HG03060 (cell line): ENCODE results near the gene ERLIN1.

Experiments
- ATAC-seq: cut with Tn5 transposase; IDR thresholded peaks from one replicate; pipeline ENCODE4 v1.9.1; 2021; ENCODE audit warnings: low read depth, moderate number of reproducible peaks; ENCODE audit not compliant: unreplicated experiment

The ERLIN1 gene

DNA sequence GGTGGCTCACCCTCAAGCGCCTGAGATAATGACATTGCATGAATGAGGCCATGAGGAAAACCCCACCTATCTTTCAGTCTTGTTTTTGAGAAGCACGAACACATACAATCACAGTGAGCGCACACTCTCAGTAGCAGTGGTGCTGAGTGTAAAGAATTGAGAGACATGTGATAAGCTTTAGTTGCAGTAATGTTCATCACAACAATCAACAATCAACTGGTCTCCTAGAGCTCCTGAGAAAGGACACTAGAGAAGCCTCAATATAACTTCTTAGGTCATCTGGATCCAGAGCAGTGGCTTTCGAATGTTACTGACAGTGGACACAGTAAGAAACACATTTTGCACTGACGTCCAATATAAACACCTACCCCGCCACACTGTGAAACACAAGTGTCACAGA, 12.8 kb downstream of the ERLIN1 start:
- ATAC-seq, result no peak

DNA sequence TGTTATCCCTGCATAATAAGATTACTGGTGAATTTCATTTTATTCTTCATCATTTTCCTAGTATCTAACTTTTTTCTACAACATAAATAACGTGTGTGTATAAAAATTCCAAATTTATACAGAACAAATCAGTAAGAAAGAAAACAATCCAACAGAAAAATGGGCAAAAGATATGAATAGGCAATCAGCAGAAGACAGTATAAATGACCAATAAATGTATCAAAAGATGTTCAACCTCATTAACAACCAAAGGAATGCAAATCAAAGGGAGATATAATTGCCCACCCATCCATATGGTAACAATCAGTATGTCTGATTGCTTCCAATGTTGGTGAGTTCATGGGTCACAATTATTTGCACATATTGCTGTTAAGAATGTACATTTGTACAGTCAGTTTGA, 13.5 kb downstream of the ERLIN1 start:
- ATAC-seq, result no peak

DNA sequence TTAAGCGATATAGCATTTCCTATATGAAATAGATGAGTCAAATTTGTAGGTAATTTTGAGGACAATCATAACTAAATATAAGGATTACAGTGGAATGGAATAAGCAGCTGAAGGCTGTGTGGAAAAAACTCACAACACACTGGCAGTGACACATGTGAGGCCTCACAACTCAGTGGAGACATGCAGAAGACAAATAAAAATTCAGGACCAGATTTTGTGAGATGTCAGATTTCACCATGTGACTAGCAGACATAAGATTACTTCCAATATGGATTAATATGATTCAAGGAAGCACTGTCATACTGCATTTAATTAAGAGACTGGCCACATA, 17.6 kb downstream of the ERLIN1 start:
- ATAC-seq, result no peak

DNA sequence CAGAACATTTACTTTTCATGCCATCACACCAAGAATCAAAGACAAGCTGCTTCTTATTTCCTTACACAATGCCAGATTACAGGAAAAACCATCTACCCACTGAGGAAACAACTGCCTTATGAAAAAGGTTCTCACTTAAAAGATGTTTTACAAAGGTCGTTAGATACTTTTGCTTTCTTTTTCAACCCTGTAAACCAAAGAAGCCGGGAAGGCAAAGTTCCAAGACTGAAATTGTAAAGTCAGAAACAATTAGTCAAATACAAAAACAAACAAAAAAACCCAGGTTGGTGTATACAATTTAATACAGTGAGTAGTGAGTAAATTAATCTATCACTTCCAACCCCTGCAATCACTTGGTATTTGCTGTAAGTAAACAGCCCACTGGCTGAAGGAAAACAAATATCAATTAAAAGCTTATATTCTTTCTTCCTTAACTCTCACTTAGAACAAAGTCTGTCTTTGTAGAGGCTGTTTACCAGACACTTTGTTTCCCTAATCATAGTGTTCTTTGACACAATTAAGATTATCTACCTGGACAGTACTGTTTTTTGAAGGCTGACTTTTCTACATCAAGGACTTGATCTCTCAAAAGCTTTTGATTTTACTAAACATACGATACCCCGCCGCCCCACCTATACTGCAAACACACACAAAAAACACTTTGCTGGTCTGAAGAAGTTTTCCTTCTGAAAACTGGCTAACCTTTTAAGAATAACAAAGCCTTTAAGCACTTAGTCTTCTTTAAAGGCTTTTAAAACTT, 18.1 kb downstream of the ERLIN1 start:
- no peak for ATAC-seq

DNA sequence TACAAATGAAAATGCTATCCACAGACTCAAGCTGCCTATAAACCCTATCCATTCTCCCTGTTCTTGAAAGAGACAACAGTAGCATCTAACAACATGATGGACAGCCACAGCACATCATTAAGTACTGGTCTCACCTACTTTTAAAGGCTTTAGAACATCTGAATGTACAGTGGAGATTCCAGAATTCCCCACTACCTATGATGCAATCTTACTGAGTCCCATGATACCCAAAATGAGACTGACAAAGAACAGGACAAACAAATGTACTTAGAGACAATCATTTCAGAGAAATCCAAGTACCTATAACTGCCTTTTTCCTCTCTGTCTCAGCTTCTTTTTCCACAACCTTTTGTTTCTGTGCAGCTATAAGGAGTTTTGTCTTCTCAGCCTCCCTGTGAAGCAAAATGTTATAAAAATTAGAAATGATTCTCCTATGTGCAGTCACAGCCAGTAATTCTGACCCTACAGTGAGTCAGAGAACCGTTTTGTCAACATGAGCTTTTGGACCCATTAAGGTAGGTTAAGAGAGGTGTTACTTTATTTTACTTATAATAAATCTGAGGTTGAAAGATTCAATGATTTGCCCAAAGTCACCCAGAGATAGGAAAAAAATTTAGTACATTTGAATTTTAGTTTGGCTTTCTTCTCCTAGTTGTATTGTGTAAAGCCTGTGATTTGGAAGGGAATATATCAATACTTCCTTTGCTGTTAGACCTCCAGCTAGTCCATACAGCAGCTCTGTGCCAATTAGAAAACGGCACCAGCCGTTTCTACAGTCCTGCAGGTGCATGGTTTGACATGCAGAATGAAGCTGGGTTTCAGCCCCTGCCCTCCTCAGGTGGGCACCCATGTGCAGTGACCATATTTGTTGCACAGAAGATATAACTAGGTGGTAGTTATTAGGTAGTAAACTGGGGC, 21.9 kb downstream of the ERLIN1 start:
- no peak for ATAC-seq

DNA sequence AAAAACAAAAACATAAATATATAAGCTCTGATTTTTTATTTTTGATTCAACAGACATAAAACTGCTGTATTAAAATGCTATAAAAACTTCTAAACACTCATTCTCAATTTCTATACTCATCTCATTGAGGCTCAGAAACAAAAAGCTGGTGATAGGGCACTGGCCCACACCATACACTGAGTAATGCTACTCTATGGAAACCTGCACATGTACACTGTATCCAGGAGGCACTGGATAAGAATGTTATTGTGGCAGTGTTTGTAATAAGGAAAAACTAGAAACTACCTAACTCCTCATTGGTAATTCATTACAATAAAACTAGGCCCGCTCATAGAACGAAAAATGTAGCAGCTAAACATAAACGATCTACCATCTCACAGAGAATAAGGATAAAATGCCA, 23.1 kb downstream of the ERLIN1 start:
- no peak for ATAC-seq

DNA sequence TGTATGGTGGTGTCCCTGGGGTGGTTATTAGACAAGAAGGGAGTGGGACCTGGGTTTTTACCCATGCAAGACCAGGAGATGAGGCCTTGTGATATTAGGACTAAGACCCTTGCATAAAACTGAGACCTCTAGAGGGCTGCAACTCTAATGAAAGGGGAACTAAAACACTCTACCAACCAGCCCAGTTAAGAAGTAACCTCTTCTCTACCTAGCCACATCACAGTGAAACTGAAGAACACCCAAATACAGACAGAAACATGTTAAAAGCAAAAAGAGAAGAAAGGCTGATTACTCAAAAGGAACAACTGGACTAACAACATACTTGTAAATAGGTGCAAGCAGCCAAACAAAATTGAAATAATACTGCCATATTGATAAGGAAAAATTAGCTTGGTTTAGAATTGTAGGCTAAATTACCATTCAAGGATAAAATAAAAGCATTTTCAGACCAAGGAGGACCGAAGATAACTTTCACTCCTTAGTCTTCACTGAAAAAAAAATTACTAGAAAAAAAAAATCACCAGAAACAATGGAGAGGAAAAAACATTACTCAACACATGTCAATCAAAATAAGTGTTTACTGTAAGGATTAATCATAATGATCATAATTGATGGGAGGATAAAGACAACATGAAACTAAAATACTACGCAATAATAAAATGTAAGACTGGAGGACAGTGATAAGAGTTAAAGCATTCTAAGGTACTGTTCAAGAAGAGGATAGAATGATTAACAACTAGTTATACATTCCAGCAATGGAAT, 27.6 kb downstream of the ERLIN1 start:
- ATAC-seq, result peak; percentile 74

DNA sequence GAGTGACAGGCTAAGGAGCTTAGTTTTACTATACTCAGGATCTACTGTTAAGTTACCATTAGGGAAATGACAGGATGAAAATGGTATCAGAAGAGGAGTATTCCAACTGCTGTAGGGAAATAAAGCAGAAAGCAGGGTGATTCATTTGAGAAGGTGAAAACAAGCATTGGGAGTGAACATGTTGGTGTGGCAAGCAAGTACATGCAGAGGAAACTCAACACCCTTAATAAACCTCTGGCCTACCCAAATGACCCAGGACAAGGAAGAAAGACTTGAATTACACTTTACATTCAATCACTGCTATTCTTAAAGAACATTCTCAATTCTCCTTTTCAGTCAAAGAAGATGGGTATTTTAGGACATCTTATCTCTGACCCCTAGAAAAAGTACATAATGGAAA, 28.7 kb downstream of the ERLIN1 start:
- no peak for ATAC-seq

DNA sequence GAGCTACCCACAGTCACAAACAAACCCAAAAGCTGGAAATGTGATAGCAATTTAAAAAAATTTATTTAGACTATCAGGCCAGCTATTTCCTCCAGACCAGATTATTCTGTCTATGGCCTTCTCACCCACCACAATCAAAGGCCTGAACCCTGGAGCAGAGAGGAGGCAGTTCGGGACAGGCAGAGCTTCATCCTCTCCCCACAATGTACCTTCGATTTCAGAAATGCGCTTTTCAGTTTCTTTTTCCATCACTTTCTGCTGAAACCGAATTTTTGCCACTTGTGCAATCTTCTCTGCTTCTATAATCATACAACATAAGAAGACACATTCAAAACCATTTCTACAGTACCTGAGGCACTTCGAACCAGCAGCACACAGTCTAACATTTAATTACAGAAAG, 29.9 kb downstream of the ERLIN1 start:
- ATAC-seq, result no peak

DNA sequence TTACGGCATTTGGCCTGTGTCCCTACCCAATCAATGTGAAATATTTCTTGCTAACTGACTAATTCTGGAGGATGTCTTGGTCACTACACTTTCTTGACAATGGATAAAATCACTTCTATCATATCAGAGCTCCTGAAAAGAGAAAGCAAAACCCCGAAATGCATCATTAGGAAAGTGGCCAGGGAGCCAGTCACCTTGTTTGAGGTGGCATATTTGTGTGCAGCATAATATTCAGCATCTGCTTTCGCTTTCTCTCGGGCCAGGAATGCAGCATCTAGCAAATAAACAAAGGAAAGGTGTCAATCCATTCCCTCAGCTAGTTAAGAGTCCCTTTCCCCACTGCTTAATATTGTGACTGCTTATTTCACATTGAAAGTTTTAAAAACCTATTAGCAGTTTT, 31.2 kb downstream of the ERLIN1 start:
- no peak for ATAC-seq

DNA sequence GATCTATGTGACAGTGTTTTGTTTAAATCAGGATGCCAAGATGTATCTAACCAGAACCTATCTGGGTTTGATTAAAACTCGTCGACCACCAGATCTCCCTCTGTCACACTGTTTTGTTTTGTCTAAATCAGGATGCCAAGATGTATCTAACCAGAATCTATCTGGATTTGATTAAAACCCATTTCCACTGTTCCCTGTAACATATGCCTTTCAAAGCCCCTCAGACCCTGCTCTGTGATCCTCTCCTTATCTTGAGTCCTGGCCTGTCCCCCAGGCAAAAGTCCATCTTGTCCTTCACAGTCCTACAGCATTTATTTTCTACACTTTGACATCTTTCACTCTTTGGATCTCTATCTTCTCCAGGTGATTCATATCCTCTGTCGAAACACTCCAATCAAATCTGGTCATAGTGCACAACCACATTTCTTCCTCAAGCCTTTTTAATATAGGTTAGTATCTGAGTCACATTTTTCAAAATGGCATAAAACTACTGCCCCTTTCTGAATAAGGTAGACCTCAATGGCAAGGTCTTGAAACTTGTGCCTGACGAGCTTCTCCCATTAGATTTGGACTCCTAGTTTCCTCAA, 32.5 kb downstream of the ERLIN1 start:
- no peak for ATAC-seq

DNA sequence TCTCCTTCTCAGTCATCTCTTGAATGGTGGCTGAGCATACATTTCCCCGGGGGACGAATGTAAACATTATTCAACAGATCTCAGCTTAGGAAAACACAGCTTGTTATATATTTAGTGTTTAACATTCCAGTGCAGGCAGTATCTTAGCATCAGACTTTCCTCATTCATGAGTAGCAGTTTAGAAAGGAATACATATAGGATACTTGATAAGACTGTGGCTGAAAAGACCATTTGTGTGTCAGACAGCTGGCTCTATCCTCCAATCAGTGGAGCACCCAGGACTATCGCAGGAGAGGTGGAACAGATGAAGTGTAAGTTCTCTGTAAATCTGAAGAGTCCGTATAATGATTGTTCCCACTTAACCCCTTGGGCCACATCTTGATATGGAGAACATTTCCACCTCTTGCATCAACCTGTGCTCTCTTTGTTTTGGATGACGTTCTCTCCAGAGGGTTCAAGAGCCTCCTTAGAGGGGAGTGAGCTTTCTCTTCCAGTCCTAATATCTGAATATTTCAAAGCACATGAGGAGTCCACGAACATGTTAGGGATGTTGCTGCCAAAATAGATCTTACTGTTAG, 34.0 kb downstream of the ERLIN1 start:
- no peak for ATAC-seq

DNA sequence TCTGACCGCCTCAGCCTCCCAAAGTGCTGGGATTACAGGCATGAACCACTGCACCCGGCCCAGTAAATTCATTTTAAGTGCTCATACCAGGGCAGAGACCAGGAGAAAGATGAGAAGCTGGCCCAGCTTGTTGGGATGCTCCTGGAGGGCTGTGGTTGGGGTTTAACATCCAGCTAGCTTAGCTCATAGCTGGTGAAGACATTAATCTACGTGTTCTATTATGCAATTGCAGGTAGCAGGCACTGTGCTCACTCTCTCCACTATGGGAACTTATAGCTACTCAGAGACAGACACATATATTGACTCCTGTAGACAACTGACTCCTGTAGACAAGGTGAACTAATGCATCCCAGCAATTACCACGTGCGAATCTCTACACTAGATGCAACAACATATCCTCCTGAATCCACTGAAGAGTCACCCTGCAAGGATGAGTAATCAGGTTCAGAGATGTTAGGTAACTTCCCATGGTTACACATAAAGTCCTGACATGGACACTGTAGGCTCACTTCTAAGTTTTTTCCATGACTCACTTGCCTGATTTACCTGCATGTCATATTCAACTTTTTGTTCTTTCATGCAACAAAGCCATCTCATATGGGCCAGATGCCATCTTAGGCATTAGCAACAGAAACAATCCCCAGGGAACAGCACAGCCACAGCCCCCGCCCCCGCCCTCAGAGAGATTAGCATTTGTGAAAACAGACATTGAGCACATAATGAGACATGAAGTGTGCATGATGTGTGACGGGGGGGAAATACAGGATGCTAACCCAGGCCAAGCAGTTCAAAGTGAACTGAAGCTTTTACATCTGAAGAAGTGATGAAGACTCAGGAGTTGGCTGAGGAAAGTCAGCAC, 37.2 kb downstream of the ERLIN1 start:
- ATAC-seq, result peak; percentile 59

DNA sequence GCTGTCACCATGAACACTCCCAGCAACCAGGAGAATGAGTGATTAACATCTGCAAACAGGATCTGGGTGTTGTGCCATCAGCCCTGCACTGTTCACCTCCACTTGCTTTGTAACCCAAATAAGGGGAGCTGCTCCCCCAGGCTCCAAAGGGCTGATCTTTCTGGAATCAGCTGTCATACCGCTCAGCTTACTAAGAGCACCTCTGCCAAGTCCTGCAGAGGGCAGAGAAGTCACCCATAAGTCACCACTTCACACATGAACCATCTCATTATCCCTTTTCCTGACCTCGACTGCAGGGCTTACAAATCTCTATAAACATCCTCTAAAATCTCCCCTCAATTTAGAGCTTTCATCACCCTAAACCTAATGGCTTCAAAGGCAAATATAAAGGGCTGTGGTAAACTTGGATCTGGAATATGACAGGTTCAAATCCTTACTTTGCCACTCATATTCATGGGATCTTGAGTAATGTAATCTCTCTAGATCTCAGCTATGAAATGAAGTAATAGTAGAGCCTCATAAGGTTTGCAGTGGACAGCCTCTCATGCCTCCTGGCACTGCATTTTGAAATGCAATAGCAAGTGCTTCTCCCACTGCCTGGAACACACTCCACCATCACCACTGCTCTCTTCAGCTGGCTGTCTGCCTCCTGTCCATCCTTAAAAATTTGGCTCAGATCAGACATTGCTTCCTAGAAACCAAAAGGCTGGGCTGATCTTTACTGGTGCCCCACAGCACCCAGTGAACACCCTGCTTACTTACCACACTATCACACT, 38.8 kb downstream of the ERLIN1 start:
- no peak for ATAC-seq

DNA sequence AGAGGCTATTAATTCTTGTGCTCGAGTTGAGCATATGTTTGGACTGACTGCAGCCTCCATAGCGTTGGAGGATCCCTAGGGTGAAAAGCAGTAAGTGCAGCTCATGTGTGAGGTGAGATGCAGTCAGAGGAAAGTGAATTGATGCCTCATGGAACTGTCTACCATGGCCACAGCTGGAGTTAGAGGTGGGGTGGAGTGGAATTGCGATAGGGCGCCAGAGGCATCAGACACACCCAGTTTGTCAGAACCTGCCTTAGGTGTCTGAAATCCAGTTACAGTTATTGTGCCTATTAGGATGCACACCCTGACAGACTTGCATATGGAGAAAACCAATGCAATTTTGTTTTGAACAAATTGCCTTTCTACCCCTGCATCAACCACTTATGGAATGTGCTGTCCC, 39.4 kb downstream of the ERLIN1 start:
- no peak for ATAC-seq

DNA sequence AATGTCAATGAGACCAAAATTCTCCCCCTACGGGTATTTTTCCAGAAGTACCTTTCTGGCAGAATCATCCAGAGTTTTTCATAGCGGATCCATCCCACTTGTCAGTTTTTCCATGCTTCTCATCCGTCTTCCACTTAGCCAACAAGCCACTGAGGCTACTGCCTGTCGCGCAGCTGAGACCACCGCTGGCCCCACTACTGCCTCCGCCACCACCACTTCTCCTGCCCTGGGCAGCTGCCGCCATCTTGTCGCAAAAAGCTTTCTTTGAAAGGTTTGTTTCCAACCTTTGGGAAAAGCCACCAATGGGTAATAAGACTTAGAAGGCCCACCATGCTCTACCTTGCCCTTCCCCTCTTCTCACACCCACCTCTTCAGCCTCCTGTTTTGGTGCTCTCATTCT, 42.1 kb downstream of the ERLIN1 start:
- no peak for ATAC-seq

DNA sequence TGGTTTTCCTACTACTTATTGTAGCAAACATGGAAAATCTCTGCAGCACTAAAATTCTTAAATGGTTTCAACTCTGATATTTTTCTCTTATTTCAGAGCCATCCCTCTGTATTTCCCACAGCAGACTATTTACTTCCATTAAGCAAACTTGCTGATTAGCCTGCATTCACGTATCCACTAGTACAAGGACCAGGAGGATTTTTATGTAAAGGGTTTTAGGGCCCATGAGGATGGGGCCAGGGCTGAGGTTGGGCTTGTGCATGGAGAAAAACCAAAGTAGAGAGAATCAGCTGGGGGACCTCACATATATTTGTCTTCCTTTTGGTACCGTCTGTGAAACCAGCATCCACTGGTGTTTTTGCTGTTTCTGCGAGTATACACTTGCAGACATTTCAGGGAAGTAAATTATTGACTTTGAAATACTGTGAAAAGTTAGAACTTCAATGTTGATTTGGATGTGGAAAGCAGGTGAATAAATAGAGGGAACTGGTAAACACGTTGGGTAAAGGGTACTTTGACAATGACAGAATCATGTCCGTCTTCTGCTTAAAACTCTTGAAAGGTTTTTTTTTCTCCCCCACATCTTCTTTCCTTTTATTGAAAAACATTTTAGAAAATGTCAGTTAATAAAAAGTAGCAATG, 44.3 kb downstream of the ERLIN1 start:
- ATAC-seq, result no peak

DNA sequence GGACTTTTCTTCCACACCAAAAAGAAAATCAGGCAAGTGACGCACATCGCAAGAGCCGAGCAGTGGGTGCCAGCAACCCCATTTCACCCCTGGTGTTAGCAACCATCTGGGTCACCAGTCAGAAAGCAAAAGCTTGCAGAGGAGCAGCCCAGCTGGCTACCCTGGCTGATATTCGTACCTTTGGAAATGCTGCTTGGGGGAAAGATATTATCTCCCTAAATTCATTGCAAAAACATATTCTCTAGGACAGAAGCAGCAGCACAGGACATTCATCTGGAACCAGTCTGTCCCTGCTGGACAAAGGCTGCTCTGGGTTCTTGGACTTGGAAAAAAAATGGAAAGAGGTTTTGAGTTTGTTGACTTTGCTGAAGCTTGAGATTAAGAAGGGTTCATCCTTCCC, 45.8 kb downstream of the ERLIN1 start:
- ATAC-seq, result no peak
